ENCODE data around the gene NPC2. TPM values are rescaled to one million over a fixed set of nuclear protein-coding genes. Genes with fewer than 3 reads are reported as not detected.

Gene NPC2
- total and polyA plus RNA-seq, 7 experiments from 2014 or later, result 37.9 to 108 (median 60.2) TPM

DNA sequence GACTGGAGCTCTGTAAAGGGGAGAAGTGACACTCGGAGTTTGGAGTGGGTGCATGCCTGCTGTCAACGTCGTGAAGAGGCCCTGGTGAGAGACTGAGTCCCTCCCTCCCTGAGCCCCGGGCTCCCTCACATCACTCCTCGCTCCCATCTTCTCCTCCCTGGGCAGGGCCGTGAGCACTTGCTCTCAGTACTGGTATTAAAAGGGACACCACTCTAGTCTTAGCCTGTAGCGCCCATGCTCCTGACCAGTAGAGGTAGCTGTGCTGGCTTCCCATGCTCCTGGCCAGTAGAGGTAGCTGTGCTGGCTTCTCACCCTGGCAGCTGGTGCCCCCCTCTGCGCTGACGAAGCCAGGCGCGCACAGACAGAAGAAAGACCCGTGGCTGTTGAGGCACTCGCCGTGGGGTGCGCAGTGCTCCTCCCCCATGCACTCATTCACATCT lies 15.2 kb upstream of the NPC2 start:
- Mint-ChIP-seq H3K4me3 (no peak overlapping the region), H3K4me1 (peaks cover 0 to 8% (median 0%) of the 10 kb centered on the region in 7 donors), H3K36me3 (peaks cover 0 to 8% (median 0%) of the 10 kb centered on the region in 5 donors), H3K27me3 (peaks cover 4 to 17% (median 5%) of the 10 kb centered on the region in 5 donors), H3K9me3 (no peaks in the 10 kb centered on the region), H3K27ac (no peak overlapping the region)
- H3K27ac ChIP-seq (ENCODE audit: low read depth, low read length), result no peak overlapping the region
- H3K4me3 ChIP-seq (ENCODE audit: low read length), result no peak overlapping the region
- intact Hi-C loops (cut with micrococcal nuclease), result no loop called here
- ChIA-PET POLR2A (no interaction called here), CTCF (no interaction called here)
- ATAC-seq (no peak), DNase-seq (no peak)
- H3K27me3 ChIP-seq (ENCODE audit: control insufficient read depth in 2 of 2, insufficient read depth in 2 of 2, low read length in 2 of 2), result no peaks in the 10 kb centered on the region
- H3K4me1 ChIP-seq (ENCODE audit: control insufficient read depth in 2 of 2, insufficient read depth in 2 of 2, low read length in 2 of 2), result no peaks in the 10 kb centered on the region
- no peaks in the 10 kb centered on the region for H3K36me3 ChIP-seq (ENCODE audit: control insufficient read depth in 2 of 3, insufficient read depth in 3 of 3, low read length in 3 of 3)
- H3K9me3 ChIP-seq (ENCODE audit: control insufficient read depth in 2 of 3, low read length in 3 of 3), result no peaks in the 10 kb centered on the region

DNA sequence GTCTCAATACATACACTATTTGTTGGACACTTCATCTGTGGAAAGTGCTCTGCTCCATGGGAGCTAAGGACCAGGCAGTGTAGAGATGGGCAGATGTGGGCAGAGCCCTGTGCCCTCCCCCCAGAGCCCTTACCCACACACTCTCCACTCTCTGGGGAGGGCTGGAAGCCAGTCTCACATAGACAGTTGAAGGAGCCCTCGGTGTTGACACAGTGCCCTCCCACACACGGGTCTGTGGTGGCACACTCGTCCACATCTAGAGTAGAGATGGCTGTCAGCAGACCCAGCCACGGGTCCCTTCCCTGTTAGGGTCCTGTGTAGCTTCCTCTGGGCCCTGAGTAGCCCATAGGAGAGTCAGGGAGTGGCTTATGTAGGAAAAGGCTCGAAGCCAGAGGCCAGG lies 14.7 kb upstream of the NPC2 start:
- no peak overlapping the region for H3K27ac ChIP-seq (ENCODE audit: low read depth, low read length)
- peak overlapping the region in 1 of 9 donors; percentile 30 for H3K27ac Mint-ChIP-seq
- peaks cover 3 to 16% (median 5%) of the 10 kb centered on the region in 5 donors for H3K27me3 Mint-ChIP-seq
- ChIA-PET CTCF (interaction anchor here (0.5 to 0.6 kb wide), 2 partner anchors 158 to 380 kb away, joined by 3 read pairs; no protein-coding TSS in a partner anchor), POLR2A (no interaction called here)
- H3K4me1 Mint-ChIP-seq, result peaks cover 0 to 8% (median 0%) of the 10 kb centered on the region in 7 donors
- intact Hi-C loops (cut with micrococcal nuclease), result no loop called here
- no peaks in the 10 kb centered on the region for H3K36me3 ChIP-seq (ENCODE audit: control insufficient read depth in 2 of 3, insufficient read depth in 3 of 3, low read length in 3 of 3)
- DNase-seq (no peak), ATAC-seq (no peak)
- no peaks in the 10 kb centered on the region for H3K9me3 ChIP-seq (ENCODE audit: control insufficient read depth in 2 of 3, low read length in 3 of 3)
- H3K4me1 ChIP-seq (ENCODE audit: control insufficient read depth in 2 of 2, insufficient read depth in 2 of 2, low read length in 2 of 2), result no peaks in the 10 kb centered on the region
- H3K4me3 Mint-ChIP-seq, result no peak overlapping the region
- H3K27me3 ChIP-seq (ENCODE audit: control insufficient read depth in 2 of 2, insufficient read depth in 2 of 2, low read length in 2 of 2), result no peaks in the 10 kb centered on the region
- no peak overlapping the region for H3K4me3 ChIP-seq (ENCODE audit: low read length)
- H3K36me3 Mint-ChIP-seq, result peaks cover 0 to 8% (median 0%) of the 10 kb centered on the region in 5 donors
- H3K9me3 Mint-ChIP-seq, result no peaks in the 10 kb centered on the region

DNA sequence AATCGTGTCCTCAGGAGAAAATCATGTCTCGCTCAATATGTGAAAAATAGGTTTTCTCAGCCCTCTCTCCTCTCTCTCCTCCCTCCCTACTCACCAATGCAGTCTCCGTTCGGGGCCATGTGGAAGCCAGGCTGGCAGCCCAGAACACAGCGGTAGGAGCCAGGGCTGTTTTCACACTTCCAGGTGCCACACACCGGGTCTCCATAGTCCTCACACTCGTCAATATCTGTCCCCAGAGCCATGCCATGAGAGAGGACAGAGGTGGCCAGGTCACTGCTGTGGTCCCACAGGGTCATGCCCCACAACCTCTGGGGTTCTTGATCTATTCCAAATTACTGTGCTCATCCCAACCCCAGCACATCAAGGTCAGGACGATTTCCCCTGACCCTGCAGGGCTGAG lies 14.0 kb upstream of the NPC2 start:
- intact Hi-C loops (cut with micrococcal nuclease), result no loop called here
- H3K27ac Mint-ChIP-seq, result peak overlapping the region in 1 of 9 donors; percentile 30
- DNase-seq (no peak), ATAC-seq (no peak)
- no peak overlapping the region for H3K27ac ChIP-seq (ENCODE audit: low read depth, low read length)
- no peaks in the 10 kb centered on the region for H3K9me3 Mint-ChIP-seq
- peaks cover 0 to 8% (median 0%) of the 10 kb centered on the region in 5 donors for H3K36me3 Mint-ChIP-seq
- no peaks in the 10 kb centered on the region for H3K36me3 ChIP-seq (ENCODE audit: control insufficient read depth in 2 of 3, insufficient read depth in 3 of 3, low read length in 3 of 3)
- ChIA-PET CTCF (interaction anchor here (0.6 kb wide), 1 partner anchor 381 kb away, joined by 3 read pairs; no protein-coding TSS in a partner anchor), POLR2A (no interaction called here)
- peaks cover 0 to 10% (median 0%) of the 10 kb centered on the region in 5 donors for H3K27me3 Mint-ChIP-seq
- H3K4me3 ChIP-seq (ENCODE audit: low read length), result no peak overlapping the region
- H3K4me3 Mint-ChIP-seq, result no peak overlapping the region
- H3K27me3 ChIP-seq (ENCODE audit: control insufficient read depth in 2 of 2, insufficient read depth in 2 of 2, low read length in 2 of 2), result no peaks in the 10 kb centered on the region
- H3K9me3 ChIP-seq (ENCODE audit: control insufficient read depth in 2 of 3, low read length in 3 of 3), result no peaks in the 10 kb centered on the region
- no peaks in the 10 kb centered on the region for H3K4me1 ChIP-seq (ENCODE audit: control insufficient read depth in 2 of 2, insufficient read depth in 2 of 2, low read length in 2 of 2)
- H3K4me1 Mint-ChIP-seq, result peaks cover 0 to 11% (median 3%) of the 10 kb centered on the region in 7 donors

DNA sequence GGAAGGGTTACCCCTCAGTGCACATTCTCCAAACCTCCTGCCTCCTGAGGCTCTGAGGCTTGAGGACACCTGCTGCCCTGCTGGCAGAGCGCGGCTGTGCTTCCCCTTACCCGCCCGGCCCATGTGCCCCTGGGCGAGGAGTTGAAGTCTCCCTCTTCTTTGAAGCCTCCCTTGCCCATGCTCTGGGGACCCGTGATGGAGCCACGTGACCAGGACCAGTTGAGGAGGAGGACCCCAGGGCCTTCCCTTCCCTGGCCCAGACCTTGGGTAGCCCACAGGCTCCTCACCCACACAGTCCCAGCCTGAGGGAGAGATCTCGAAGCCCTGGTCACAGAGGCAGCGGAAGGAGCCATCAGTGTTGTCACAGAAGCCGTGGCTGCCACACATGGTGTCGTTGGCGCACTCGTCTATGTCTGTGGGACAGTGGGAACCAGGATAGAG lies 13.3 kb upstream of the NPC2 start:
- Mint-ChIP-seq H3K9me3 (no peaks in the 10 kb centered on the region), H3K27me3 (peaks cover 0 to 10% (median 0%) of the 10 kb centered on the region in 5 donors), H3K36me3 (peaks cover 0 to 8% (median 0%) of the 10 kb centered on the region in 5 donors), H3K4me1 (peaks cover 0 to 14% (median 4%) of the 10 kb centered on the region in 7 donors), H3K4me3 (no peak overlapping the region), H3K27ac (peak overlapping the region in 1 of 9 donors; percentile 25)
- H3K4me3 ChIP-seq (ENCODE audit: low read length), result no peak overlapping the region
- ChIA-PET CTCF (no interaction called here), POLR2A (no interaction called here)
- H3K27ac ChIP-seq (ENCODE audit: low read depth, low read length), result no peak overlapping the region
- H3K36me3 ChIP-seq (ENCODE audit: control insufficient read depth in 2 of 3, insufficient read depth in 3 of 3, low read length in 3 of 3), result no peaks in the 10 kb centered on the region
- no peaks in the 10 kb centered on the region for H3K4me1 ChIP-seq (ENCODE audit: control insufficient read depth in 2 of 2, insufficient read depth in 2 of 2, low read length in 2 of 2)
- no peaks in the 10 kb centered on the region for H3K27me3 ChIP-seq (ENCODE audit: control insufficient read depth in 2 of 2, insufficient read depth in 2 of 2, low read length in 2 of 2)
- intact Hi-C loops (cut with micrococcal nuclease), result no loop called here
- no peaks in the 10 kb centered on the region for H3K9me3 ChIP-seq (ENCODE audit: control insufficient read depth in 2 of 3, low read length in 3 of 3)
- no peak for DNase-seq
- ATAC-seq, result no peak

DNA sequence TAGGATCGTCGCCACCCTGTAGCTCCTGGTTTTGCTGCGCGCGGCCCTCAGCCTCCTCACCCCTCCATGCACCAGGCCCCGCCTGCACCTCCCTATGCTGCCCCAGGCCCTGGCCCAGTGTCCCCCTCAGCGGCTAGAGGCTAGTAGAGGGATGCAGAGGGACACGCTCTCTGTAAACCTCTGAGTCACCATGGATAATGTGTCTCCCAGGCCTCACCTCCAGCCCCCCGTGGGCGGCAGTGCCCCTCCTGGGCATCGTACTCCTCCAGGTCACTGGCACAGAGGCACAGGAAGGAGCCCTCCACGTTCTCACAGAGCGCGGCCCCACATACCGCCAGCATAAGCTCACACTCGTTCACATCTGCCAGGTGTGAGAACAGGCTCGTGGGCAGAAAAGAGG lies 12.7 kb upstream of the NPC2 start:
- DNase-seq, result no peak
- CTCF ChIA-PET, result no interaction called here

DNA sequence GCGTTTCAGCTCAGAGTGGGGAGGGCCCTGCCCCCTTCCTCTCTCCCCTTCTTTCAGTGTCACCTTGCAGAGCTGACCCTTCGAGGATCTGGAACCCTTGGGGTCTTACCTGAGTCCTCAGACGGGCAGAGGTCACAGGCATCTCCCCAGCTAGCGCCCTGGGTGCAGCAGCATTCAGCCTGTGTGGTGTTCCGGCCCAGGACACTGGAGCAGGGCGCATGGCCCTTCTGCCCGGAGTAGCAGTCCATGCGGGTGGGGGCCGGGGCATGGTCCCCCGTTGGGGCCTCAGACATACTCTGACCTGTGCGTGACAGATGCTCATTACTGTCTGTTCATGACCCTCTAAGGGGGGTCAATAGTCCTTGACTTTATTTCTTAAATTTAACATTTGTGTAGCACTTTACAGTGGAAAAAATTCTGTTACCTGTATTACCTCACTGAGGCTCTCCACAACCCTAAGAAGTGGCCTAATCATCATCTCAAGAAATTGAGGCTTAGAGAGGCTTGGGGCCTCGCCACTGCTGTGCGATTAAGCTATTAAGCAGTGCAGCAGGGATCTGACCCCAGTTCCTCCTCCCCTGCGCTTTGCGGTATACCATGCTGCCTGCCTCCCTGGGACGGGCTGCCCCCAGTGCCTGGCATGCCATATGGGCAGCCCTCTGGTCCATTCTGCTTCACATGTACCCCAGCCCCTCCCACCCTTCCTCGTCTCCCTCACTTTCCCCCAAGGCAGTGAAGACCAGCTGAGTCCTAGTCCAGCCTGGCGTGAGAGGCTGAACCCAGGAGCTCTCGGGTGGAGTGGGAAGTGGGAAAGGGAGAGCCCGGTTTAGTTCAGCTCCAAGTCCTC lies 12.0 kb upstream of the NPC2 start:
- POLR2A ChIA-PET, result no interaction called here
- Mint-ChIP-seq H3K36me3 (peaks cover 0 to 8% (median 0%) of the 10 kb centered on the region in 5 donors), H3K4me3 (no peak overlapping the region), H3K27ac (peak overlapping the region in 1 of 9 donors; percentile 12), H3K9me3 (no peaks in the 10 kb centered on the region), H3K4me1 (peaks cover 0 to 16% (median 4%) of the 10 kb centered on the region in 7 donors), H3K27me3 (peaks cover 0 to 7% (median 0%) of the 10 kb centered on the region in 5 donors)
- Histone ChIP-seq H3K27me3 (ENCODE audit: control insufficient read depth in 2 of 2, insufficient read depth in 2 of 2, low read length in 2 of 2) (no peaks in the 10 kb centered on the region), H3K4me1 (ENCODE audit: control insufficient read depth in 2 of 2, insufficient read depth in 2 of 2, low read length in 2 of 2) (no peaks in the 10 kb centered on the region), H3K27ac (ENCODE audit: low read depth, low read length) (no peak overlapping the region), H3K4me3 (ENCODE audit: low read length) (no peak overlapping the region), H3K9me3 (ENCODE audit: control insufficient read depth in 2 of 3, low read length in 3 of 3) (no peaks in the 10 kb centered on the region), H3K36me3 (ENCODE audit: control insufficient read depth in 2 of 3, insufficient read depth in 3 of 3, low read length in 3 of 3) (peaks cover 0 to 4% (median 0%) of the 10 kb centered on the region in 3 experiments)
- intact Hi-C loops (cut with micrococcal nuclease), result no loop called here
- DNase-seq (no peak), ATAC-seq (no peak)
- CTCF ChIA-PET, result no interaction called here

More for the DNA sequence above, 12.7 kb upstream of the NPC2 start:
- no peak overlapping the region for H3K4me3 ChIP-seq (ENCODE audit: low read length)
- no peak for ATAC-seq
- Mint-ChIP-seq H3K4me3 (no peak overlapping the region), H3K4me1 (peaks cover 0 to 14% (median 4%) of the 10 kb centered on the region in 7 donors), H3K36me3 (peaks cover 0 to 8% (median 0%) of the 10 kb centered on the region in 5 donors), H3K9me3 (no peaks in the 10 kb centered on the region), H3K27ac (no peak overlapping the region), H3K27me3 (peaks cover 0 to 7% (median 0%) of the 10 kb centered on the region in 5 donors)
- no peaks in the 10 kb centered on the region for H3K9me3 ChIP-seq (ENCODE audit: control insufficient read depth in 2 of 3, low read length in 3 of 3)
- intact Hi-C loops (cut with micrococcal nuclease), result no loop called here
- no peaks in the 10 kb centered on the region for H3K4me1 ChIP-seq (ENCODE audit: control insufficient read depth in 2 of 2, insufficient read depth in 2 of 2, low read length in 2 of 2)
- H3K27me3 ChIP-seq (ENCODE audit: control insufficient read depth in 2 of 2, insufficient read depth in 2 of 2, low read length in 2 of 2), result no peaks in the 10 kb centered on the region
- H3K36me3 ChIP-seq (ENCODE audit: control insufficient read depth in 2 of 3, insufficient read depth in 3 of 3, low read length in 3 of 3), result no peaks in the 10 kb centered on the region
- POLR2A ChIA-PET, result no interaction called here
- H3K27ac ChIP-seq (ENCODE audit: low read depth, low read length), result no peak overlapping the region
